VCaP (cell line): ENCODE results near the gene SLC2A3.
"Not testable (repeated sequence)": the region's sequence is repeated elsewhere in the genome, so short reads cannot be mapped to it uniquely, and the experiment has no call there.

Experiments
- H3K27ac ChIP-seq: fragments of 450-650 bp; 2 replicates; pipeline ENCODE4 v1.5.1; 2017
- CTCF ChIP-seq: fragments of 450-650 bp; conservative IDR thresholded peaks from 2 replicates; pipeline ENCODE4 v1.5.1; 2017; ENCODE audit warnings: mild to moderate bottlenecking, moderate library complexity

The SLC2A3 gene

GRCh38 chr12:7951671-7952070 is 15.7 kb upstream of the SLC2A3 start:
- TF ChIP-seq CTCF = no peak
- no peak overlapping the region for H3K27ac ChIP-seq

- not testable (repeated sequence) for H3K27ac ChIP-seq
Observed at GRCh38 chr12:7950230-7950943, 14.4 kb upstream of the SLC2A3 start.

- no peak for TF ChIP-seq CTCF
- H3K27ac ChIP-seq = no peak overlapping the region
Observed at GRCh38 chr12:7948589-7949260, 12.7 kb upstream of the SLC2A3 start.

DNA sequence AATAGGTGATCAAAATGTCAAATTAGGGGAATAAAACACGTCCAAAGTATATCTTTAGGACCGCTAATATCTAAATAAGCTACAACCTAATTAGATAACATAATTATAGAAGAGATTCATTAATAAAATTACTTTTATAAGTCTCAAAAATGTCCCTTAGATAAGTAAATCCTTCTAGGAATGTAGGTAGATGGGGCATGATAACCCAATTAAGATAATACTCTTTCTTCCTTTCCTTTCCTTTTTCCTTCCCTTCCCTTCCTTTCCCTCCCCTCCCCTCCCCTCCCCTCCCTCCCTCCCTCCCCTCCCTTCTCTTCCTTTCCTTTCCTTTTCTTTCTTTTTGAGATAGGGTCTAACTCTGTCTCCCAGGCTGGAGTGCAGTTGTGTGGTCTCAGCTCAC is 11.0 kb upstream of the SLC2A3 start:
- no peak overlapping the region for H3K27ac ChIP-seq
- no peak for TF ChIP-seq CTCF

GRCh38 chr12:7944760-7945159 is 8.8 kb upstream of the SLC2A3 start:
- H3K27ac ChIP-seq = not testable (repeated sequence)

- no peak for TF ChIP-seq CTCF
- H3K27ac ChIP-seq = no peak overlapping the region
Observed at GRCh38 chr12:7940906-7941305, 4.9 kb upstream of the SLC2A3 start.

- H3K27ac ChIP-seq = peak overlapping the region; percentile 9; the same call in 1 of the 2 replicates
- TF ChIP-seq CTCF = peak; percentile 4; the same call in 1 of the 2 replicates
Observed at GRCh38 chr12:7937833-7938506, 2.0 kb upstream of the SLC2A3 start.

DNA sequence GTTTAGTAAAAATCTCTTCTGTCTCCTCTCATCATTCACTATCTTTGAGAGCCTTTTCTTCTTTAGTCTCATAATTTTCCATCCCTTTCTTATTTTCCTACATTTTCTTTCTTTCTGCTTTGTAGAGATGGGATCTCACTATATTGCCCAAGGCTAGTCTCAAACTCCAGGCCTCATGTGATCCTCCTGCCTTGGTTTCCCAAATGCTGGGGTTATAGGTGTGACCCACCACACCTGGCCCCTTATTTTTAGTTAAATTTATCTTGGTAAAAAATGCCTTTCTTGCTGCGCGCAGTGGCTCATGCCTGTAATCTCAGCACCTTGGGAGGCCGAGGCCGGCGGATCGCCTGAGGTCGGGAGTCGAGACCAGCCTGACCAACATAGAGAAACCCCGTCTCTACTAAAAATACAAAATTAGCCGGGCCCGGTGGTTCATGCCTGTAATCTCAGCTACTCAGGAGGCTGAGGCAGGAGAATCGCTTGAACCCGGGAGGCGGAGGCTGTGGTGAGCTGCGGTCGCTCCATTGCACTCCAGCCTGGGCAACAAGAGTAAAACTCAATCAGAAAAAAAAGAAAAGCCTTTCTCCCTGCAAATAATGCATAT is 996 bp downstream of the SLC2A3 start:
- H3K27ac ChIP-seq = no peak overlapping the region
- TF ChIP-seq CTCF = no peak
